GM23248 (cell line): ENCODE measurements around the gene NUP214. TPM values are rescaled to one million over a fixed set of nuclear protein-coding genes. Genes with fewer than 3 reads are reported as not detected.

Experiments used
- DNase-seq: peaks from one replicate; pipeline ENCODE4 v3.0.0-alpha.2; 2015
- H2AFZ ChIP-seq: fragments of 200-600 bp; sonication (generic); 2 replicates; pipeline ENCODE4 v1.6.1; 2016; ENCODE audit warnings: antibody characterized with exemption
- H3F3A ChIP-seq: fragments of 200-600 bp; sonication (generic); 2 replicates; pipeline ENCODE4 v1.6.1; 2016; ENCODE audit warnings: mild to moderate bottlenecking, antibody characterized with exemption, mixed run types; ENCODE audit not compliant: insufficient read depth
- H3K27ac ChIP-seq: fragments of 200-600 bp; sonication (generic); 2 replicates; pipeline ENCODE4 v1.5.1; 2016; ENCODE audit warnings: mild to moderate bottlenecking
- H3K27me3 ChIP-seq: fragments of 200-600 bp; sonication (generic); replicated peaks from 2 replicates; pipeline ENCODE4 v1.6.1; 2016; ENCODE audit warnings: mild to moderate bottlenecking; ENCODE audit not compliant: insufficient read depth
- H3K36me3 ChIP-seq: fragments of 200-600 bp; sonication (generic); 2 replicates; pipeline ENCODE4 v1.6.1; 2016; ENCODE audit warnings: low read depth, mild to moderate bottlenecking
- H3K4me1 ChIP-seq: fragments of 200-600 bp; sonication (generic); 2 replicates; pipeline ENCODE4 v1.6.1; 2016; ENCODE audit warnings: mild to moderate bottlenecking; ENCODE audit not compliant: insufficient read depth
- H3K4me2 ChIP-seq: fragments of 200-600 bp; sonication (generic); one replicate; pipeline ENCODE4 v1.6.1; 2016; ENCODE audit warnings: mild to moderate bottlenecking; ENCODE audit not compliant: unreplicated experiment
- H3K4me3 ChIP-seq: fragments of 200-600 bp; sonication (generic); 2 replicates; pipeline ENCODE4 v1.5.1; 2016; ENCODE audit warnings: mild to moderate bottlenecking
- H3K79me2 ChIP-seq: fragments of 200-600 bp; sonication (generic); 2 replicates; pipeline ENCODE4 v1.6.1; 2016; ENCODE audit warnings: mild to moderate bottlenecking; ENCODE audit not compliant: insufficient read depth
- H3K9ac ChIP-seq: fragments of 200-600 bp; sonication (generic); 2 replicates; pipeline ENCODE4 v1.6.1; 2016; ENCODE audit warnings: mild to moderate bottlenecking
- H3K9me2 ChIP-seq: fragments of 200-600 bp; sonication (generic); 2 replicates; pipeline ENCODE4 v1.6.1; 2016; ENCODE audit warnings: mixed run types, mild to moderate bottlenecking, moderate library complexity; ENCODE audit not compliant: insufficient read depth
- H3K9me3 ChIP-seq: fragments of 200-600 bp; sonication (generic); one replicate; pipeline ENCODE4 v1.6.1; 2017; ENCODE audit warnings: low read depth
- H4K20me1 ChIP-seq: fragments of 200-600 bp; sonication (generic); 2 replicates; pipeline ENCODE4 v1.6.0; 2016; ENCODE audit not compliant: insufficient read depth
- EZH2 ChIP-seq: fragments of 200-600 bp; sonication (generic); IDR thresholded peaks from 2 replicates; pipeline ENCODE4 v1.6.1; 2018; ENCODE audit warnings: antibody characterized with exemption, mild to moderate bottlenecking; ENCODE audit not compliant: insufficient read depth, poor library complexity, severe bottlenecking
- EZH2phosphoT487 ChIP-seq: fragments of 200-600 bp; sonication (generic); IDR thresholded peaks from 2 replicates; pipeline ENCODE4 v1.6.1; 2018; ENCODE audit warnings: antibody characterized with exemption, moderate library complexity, mild to moderate bottlenecking, low read depth; ENCODE audit not compliant: insufficient read depth
- WGBS, 2 experiments: methylation state at CpG; one replicate each; pipeline ENCODE4 v1.1.6; 2015 to 2017; ENCODE audit warnings: low lambda C conversion rate in 2 of 2, low coverage in 1 of 2; ENCODE audit errors: missing lambda C conversion rate in 2 of 2; 5-methylcytosine and 5-hydroxymethylcytosine counted together
- in situ Hi-C: fragments of 300-500 bp; cut with MboI; formaldehyde crosslinking; loops from 2 replicates; pipeline ENCODE4 v1.15.0; 2020
- polyA plus RNA-seq: library from polyadenylated mRNA; unstranded; fragments of >200 nt; fragmentation: Nextera tagmentation; extraction: Ambion mirVana; gene quantifications from 2 replicates; pipeline ENCODE4 v1.2.1, GENCODE V29; 2016
- total RNA-seq: library from RNA; depleted of rRNA; stranded (reverse); fragments of >200 nt; shearing (Covaris generic); gene quantifications from 2 replicates; pipeline ENCODE4 v1.2.3, GENCODE V29; 2014

The NUP214 gene
- total and polyA plus RNA-seq, 2 experiments from 2014 or later, result 13.1 to 14.3 TPM

GRCh38 chr9:131236161-131236560 is 110.8 kb downstream of the NUP214 start:
- no peak overlapping the region for H3K4me3 ChIP-seq
- no peaks in the 10 kb centered on the region for H3K9me2 ChIP-seq
- H3K36me3 ChIP-seq, result no peaks in the 10 kb centered on the region; the same call in 1 of the 2 replicates
- no peak overlapping the region for H3K9ac ChIP-seq
- H2AFZ ChIP-seq, result no peak overlapping the region
- H3K4me2 ChIP-seq, result no peak overlapping the region
- no peaks in the 10 kb centered on the region for H3K9me3 ChIP-seq
- peaks cover 10% of the 10 kb centered on the region for H3K4me1 ChIP-seq
- no peaks in the 10 kb centered on the region for H3K27me3 ChIP-seq
- H3K79me2 ChIP-seq, result no peaks in the 10 kb centered on the region
- in situ Hi-C loops, result no loop called here
- H3F3A ChIP-seq, result peaks cover 12% of the 10 kb centered on the region; the same call in 1 of the 2 replicates
- no peak for TF ChIP-seq EZH2phosphoT487
- no peak for TF ChIP-seq EZH2
- no peaks in the 10 kb centered on the region for H4K20me1 ChIP-seq
- H3K27ac ChIP-seq, result no peak overlapping the region
- no peak for DNase-seq
- WGBS, 2 experiments, result 81 to 83% methylated on average over 8 of the region's 8 CpGs

DNA sequence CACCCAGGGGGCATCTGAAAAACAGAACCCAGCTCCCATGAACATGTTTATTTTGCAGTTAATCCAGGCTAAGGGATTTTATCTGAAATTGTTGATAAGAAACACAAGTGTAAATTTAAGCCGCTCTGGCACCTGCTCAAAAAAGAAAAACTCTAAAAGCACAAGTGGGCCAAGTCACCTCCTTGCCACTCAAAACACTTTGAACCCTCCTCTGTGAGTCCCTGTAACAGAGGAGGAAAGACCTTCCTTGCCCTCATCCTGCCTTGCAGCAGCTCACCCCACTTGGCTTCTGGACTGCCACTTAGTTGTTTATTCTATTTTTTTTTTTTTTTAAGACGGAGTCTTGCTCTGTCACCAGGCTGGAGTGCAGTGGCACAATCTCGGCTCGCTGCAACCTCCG is 111.4 kb downstream of the NUP214 start:
- H2AFZ ChIP-seq, result no peak overlapping the region
- H3K9ac ChIP-seq, result no peak overlapping the region
- in situ Hi-C loops, result no loop called here
- H3F3A ChIP-seq, result peaks cover 12% of the 10 kb centered on the region; the same call in 1 of the 2 replicates
- WGBS, 2 experiments, result 94 to 97% methylated on average over 5 of the region's 5 CpGs
- H3K27ac ChIP-seq, result no peak overlapping the region
- H3K36me3 ChIP-seq, result no peaks in the 10 kb centered on the region; the same call in 1 of the 2 replicates
- peaks cover 10% of the 10 kb centered on the region for H3K4me1 ChIP-seq
- no peak overlapping the region for H3K4me2 ChIP-seq
- H3K9me3 ChIP-seq, result no peaks in the 10 kb centered on the region
- no peak for DNase-seq
- no peak overlapping the region for H3K4me3 ChIP-seq
- no peak for TF ChIP-seq EZH2phosphoT487
- TF ChIP-seq EZH2, result no peak
- no peaks in the 10 kb centered on the region for H4K20me1 ChIP-seq
- no peaks in the 10 kb centered on the region for H3K27me3 ChIP-seq
- no peaks in the 10 kb centered on the region for H3K79me2 ChIP-seq
- no peaks in the 10 kb centered on the region for H3K9me2 ChIP-seq

GRCh38 chr9:131237291-131237690 is 111.9 kb downstream of the NUP214 start:
- Histone ChIP-seq H4K20me1 (no peaks in the 10 kb centered on the region), H3K27ac (peak overlapping the region; percentile 90), H3K4me3 (no peak overlapping the region), H3F3A (peaks cover 12% of the 10 kb centered on the region; the same call in 1 of the 2 replicates), H3K9ac (peak overlapping the region; percentile 73), H3K4me1 (peaks cover 10% of the 10 kb centered on the region), H3K9me3 (no peaks in the 10 kb centered on the region), H3K4me2 (peak overlapping the region; percentile 63), H3K27me3 (no peaks in the 10 kb centered on the region), H3K79me2 (no peaks in the 10 kb centered on the region), H3K36me3 (no peaks in the 10 kb centered on the region; the same call in 1 of the 2 replicates), H2AFZ (peak overlapping the region; percentile 68), H3K9me2 (no peaks in the 10 kb centered on the region)
- DNase-seq, result no peak
- WGBS, 2 experiments, result 88 to 89% methylated on average over 7 of the region's 7 CpGs
- in situ Hi-C loops, result no loop called here
- TF ChIP-seq EZH2phosphoT487 (no peak), EZH2 (no peak)

DNA sequence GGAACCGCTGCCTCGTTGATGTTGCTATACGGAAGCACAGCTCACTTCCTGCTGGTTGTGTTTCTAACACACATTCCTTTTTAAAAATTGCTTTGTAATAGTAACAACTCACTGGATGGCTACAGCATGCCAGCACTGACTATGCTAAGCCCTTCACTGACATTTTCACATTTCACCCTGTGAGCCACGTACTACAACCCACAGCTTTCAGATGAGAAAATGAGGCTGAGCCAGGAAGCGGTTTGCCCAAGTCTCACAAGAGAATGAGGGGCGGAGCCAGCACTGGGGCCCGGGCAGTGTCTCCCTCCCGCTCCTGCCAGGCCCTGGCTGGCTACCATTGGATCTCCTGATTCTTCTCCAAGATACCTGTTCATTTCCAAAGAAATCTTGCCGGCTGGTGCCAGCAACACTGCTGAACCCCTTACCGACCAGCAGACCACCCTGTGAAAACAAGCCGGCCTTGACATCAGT is 112.6 kb downstream of the NUP214 start:
- Histone ChIP-seq H3K9me3 (no peaks in the 10 kb centered on the region), H3K27me3 (no peaks in the 10 kb centered on the region), H3K4me1 (peaks cover 10% of the 10 kb centered on the region), H3K9ac (peak overlapping the region; percentile 73), H4K20me1 (no peaks in the 10 kb centered on the region), H3K4me3 (peak overlapping the region; percentile 6; the same call in 1 of the 2 replicates), H3K79me2 (no peaks in the 10 kb centered on the region), H3K27ac (peak overlapping the region; percentile 90), H3K36me3 (no peaks in the 10 kb centered on the region; the same call in 1 of the 2 replicates), H3F3A (peaks cover 12% of the 10 kb centered on the region; the same call in 1 of the 2 replicates), H2AFZ (peak overlapping the region; percentile 68), H3K4me2 (peak overlapping the region; percentile 63), H3K9me2 (no peaks in the 10 kb centered on the region)
- 18 to 24% methylated on average over 11 of the region's 11 CpGs for WGBS, 2 experiments
- in situ Hi-C loops, result no loop called here
- no peak for TF ChIP-seq EZH2phosphoT487
- TF ChIP-seq EZH2, result no peak
- DNase-seq, result peak; percentile 96
